Motor neuron (in vitro differentiated cells): ENCODE results near the gene SGMS1. TPM values are rescaled to one million over a fixed set of nuclear protein-coding genes. Genes with fewer than 3 reads are reported as not detected.
"Not testable (repeated sequence)": the region's sequence is repeated elsewhere in the genome, so short reads cannot be mapped to it uniquely, and the experiment has no call there.

Experiments
- ATAC-seq, 8 experiments: fragments of 200-7000 bp; cut with Tn5 transposase; replicated peaks in 6 of 8; 2 replicates each; pipeline ENCODE4 v1.8.0; 2021; ENCODE audit warnings: mild to moderate bottlenecking in 8 of 8, moderate library complexity in 8 of 8
- H3K27ac ChIP-seq, 2 donors: fragments of 250-450 bp; sonication (Bioruptor Pico); 2 replicates each; pipeline ENCODE4 v1.9.0; 2021; ENCODE audit warnings: antibody characterized with exemption in 2 of 2, mild to moderate bottlenecking in 2 of 2, moderate library complexity in 1 of 2
- H3K4me1 ChIP-seq, 2 donors: fragments of 250-450 bp; sonication (Bioruptor Pico); replicated peaks in 1 of 2; 2 replicates each; pipeline ENCODE4 v1.6.1; 2021; ENCODE audit warnings: antibody characterized with exemption in 2 of 2, mild to moderate bottlenecking in 2 of 2, moderate library complexity in 1 of 2
- H3K4me3 ChIP-seq, 5 donors: fragments of 250-450 bp; sonication (Bioruptor Pico); 2 replicates each; pipeline ENCODE4 v1.9.0; 2021; ENCODE audit warnings: antibody characterized with exemption in 5 of 5, mild to moderate bottlenecking in 5 of 5, moderate library complexity in 4 of 5
- WGBS, 10 experiments: fragments of 450-650 bp; shearing (Covaris generic); methylation state at CpG; one replicate each; pipeline ENCODE4 v1.0.0; 2022; 5-methylcytosine and 5-hydroxymethylcytosine counted together
- in situ Hi-C, 9 experiments: fragments of 400-800 bp; cut with MboI; loops; one replicate each; pipeline ENCODE4 v1.15.0; 2021; ENCODE audit warnings: low sequenced_read_pairs in 9 of 9, low pct_unique_long_range_greater_than_20kb in 2 of 9; ENCODE audit not compliant: unreplicated experiment in 9 of 9
- total RNA-seq, 8 experiments: library from RNA; unstranded; fragments of 300-600 nt; gene quantifications; 2 replicates each; pipeline versions ENCODE4 v1.2.3 to v1.2.4, GENCODE V29; 2022

Gene SGMS1
- total RNA-seq, 8 experiments from 2014 or later = 8.5 to 31.0 (median 19.8) TPM

DNA sequence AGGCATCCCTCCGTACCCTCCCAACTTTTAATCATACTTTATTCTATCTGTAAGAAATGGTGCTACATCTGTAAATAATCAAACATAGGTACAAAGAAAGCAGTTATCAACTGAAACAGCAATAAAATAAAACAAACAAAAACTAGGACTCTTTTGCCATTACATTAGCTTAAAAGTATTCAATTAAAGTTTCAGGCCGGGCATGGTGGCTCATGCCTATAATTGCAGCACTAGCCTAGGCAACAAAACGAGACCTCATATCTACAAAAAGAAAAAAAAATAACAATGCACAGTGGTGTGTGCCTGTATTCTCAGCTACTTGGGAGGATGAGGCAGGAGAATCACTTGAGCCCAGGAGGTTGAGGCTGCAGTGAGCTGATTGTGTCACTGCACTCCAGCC, 161.9 kb downstream of the SGMS1 start:
- no peak for ATAC-seq
- in situ Hi-C loops = no loop called here
- 83 to 100% (median 90%) methylated on average over 1 to 3 of the region's 3 CpGs for WGBS, 10 experiments

DNA sequence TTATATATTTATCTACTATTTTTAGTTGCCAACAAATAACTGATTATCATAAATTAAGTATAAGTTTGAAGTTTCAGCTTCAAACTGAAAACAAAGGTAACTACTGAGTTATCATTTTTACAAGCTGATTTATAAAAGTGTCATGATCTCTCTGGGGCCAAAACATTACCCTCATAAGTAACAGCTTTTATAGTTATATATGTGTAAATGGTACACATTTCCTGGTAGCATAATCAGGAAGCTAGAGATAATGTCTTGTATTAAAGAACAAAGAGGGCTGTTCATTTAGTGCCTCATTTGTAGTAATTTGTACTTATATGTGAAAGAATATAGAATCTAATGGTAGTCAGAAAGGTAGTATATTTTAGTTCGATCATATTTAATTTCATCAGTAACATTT, 162.6 kb downstream of the SGMS1 start:
- WGBS, 10 experiments = 89 to 100% (median 100%) methylated on average over 1 of the region's 1 CpG; no CpG with 5 or more reads in 1 of the 10 experiments
- in situ Hi-C loops = no loop called here
- Histone ChIP-seq H3K4me3 (no peak overlapping the region), H3K27ac (no peak overlapping the region), H3K4me1 (no peaks in the 10 kb centered on the region)
- ATAC-seq = no peak

More for the DNA sequence above, 161.9 kb downstream of the SGMS1 start:
- Histone ChIP-seq H3K4me3 (no peak overlapping the region), H3K4me1 (no peaks in the 10 kb centered on the region), H3K27ac (no peak overlapping the region)

DNA sequence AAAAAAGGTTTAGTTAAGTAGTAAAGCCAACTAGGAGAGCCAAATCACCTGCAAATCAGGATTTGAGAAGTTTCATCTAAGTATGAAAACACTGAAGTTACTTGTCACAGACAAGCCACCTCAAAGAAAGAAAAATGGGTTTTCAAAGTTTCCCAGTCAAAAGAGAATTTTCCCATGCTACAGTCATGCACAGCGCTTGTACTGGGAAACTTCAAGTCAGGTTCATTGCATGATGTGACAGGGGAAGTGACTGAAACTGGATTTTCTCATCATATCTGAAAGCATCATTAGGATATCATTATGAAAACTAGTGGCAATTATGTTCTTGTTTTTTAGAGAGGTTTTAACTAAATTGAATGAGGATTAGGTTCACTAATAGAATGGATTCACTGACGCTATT, 167.0 kb downstream of the SGMS1 start:
- no peak for ATAC-seq
- Histone ChIP-seq H3K4me1 (peaks cover 0 to 5% of the 10 kb centered on the region in 2 donors), H3K27ac (no peak overlapping the region), H3K4me3 (no peak overlapping the region)
- in situ Hi-C loops = no loop called here
- WGBS, 10 experiments = 79 to 100% (median 96%) methylated on average over 1 to 2 of the region's 2 CpGs; no CpG with 5 or more reads in 1 of the 10 experiments

DNA sequence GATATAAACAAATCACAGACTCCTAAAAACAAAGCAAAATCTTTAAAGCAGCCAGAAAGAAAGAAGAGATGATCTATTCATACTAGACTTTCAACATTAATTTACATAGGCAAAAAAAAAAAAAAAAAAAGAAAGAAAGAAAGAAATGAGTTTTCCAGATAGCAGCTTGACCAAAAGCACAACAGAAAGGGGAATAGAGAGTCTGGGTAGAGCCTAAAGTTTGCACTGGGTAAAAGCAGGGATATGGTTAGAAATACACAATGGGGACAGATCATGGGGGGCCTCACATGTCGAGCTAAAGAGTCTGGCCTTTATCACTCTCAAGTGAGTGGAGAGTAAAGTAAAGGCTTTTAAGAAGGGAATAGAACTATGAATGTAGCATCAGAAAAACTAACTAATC, 169.8 kb downstream of the SGMS1 start:
- H3K4me3 ChIP-seq = no peak overlapping the region
- in situ Hi-C loops = no loop called here
- H3K4me1 ChIP-seq = peaks cover 0 to 5% of the 10 kb centered on the region in 2 donors
- peak in 1 of 8 experiments; percentile 28 for ATAC-seq
- 0 to 83% (median 37%) methylated on average over 1 of the region's 1 CpG; no CpG with 5 or more reads in 2 of the 10 experiments for WGBS, 10 experiments
- H3K27ac ChIP-seq = no peak overlapping the region

DNA sequence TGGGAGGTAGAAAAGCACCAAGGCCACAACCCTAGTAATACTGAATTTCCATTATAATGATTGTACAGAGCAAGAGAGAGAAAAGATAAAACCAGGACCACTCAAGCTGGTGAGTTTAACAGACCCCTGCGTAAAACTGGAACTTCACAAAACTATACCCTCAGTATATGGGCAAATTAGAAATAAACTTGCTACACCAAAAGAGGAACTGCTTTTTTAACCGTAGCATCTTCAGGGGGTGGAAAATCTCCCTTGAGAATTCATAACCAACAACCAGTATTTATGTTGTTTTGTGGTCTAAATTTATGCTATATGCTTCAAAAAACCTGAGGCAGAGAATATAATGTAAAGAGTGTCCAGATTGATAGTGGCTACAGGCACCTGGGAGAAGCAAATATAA, 171.2 kb downstream of the SGMS1 start:
- peaks cover 0 to 5% of the 10 kb centered on the region in 2 donors for H3K4me1 ChIP-seq
- H3K27ac ChIP-seq = no peak overlapping the region
- in situ Hi-C loops = no loop called here
- ATAC-seq = no peak
- 56 to 100% (median 100%) methylated on average over 1 to 2 of the region's 2 CpGs; no CpG with 5 or more reads in 1 of the 10 experiments for WGBS, 10 experiments
- H3K4me3 ChIP-seq = no peak overlapping the region

DNA sequence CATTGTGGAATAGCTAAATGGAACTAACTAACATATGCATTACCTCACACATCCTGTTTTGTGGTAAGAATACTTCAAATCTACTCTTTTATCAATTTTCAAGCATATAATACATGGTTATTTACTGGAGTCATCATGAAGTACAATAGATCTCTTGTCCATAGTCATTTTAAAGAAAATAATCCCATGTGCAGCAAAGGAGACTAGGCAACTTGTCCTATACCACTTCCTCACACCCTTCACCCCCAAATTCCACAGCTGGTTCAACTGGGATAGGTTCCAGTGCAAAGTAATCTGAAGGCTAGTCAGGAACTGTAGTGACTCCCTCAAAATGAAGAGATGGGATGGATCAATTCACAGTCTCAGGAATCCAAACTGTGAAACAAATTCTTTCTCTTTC, 176.1 kb downstream of the SGMS1 start:
- in situ Hi-C loops = no loop called here
- Histone ChIP-seq H3K27ac (no peak overlapping the region), H3K4me3 (no peak overlapping the region), H3K4me1 (peaks cover 0 to 2% of the 10 kb centered on the region in 2 donors)
- no peak for ATAC-seq

DNA sequence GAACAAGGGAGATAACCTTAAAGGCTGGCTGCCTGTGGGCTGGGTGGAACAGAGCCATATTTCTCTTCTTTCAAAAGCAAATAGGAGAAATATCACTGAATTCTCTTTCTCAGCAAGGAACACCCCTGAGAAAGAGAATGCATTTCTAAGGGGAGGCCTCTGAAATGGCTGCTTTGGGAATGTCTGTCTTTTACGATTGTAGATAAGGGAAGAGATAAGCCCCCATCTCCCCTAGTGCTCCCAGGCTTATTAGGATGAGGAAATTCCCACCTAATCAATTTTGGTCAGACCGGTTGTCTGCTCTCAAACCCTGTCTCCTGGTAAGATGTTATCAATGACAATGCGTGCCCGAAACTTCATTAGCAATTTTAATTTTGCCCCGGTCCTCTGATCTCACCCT, 178.0 kb downstream of the SGMS1 start:
- H3K4me1 ChIP-seq, in situ Hi-C loops, H3K27ac ChIP-seq, ATAC-seq, H3K4me3 ChIP-seq: not testable (repeated sequence)
- 37 to 100% (median 85%) methylated on average over 1 to 5 of the region's 5 CpGs for WGBS, 10 experiments

DNA sequence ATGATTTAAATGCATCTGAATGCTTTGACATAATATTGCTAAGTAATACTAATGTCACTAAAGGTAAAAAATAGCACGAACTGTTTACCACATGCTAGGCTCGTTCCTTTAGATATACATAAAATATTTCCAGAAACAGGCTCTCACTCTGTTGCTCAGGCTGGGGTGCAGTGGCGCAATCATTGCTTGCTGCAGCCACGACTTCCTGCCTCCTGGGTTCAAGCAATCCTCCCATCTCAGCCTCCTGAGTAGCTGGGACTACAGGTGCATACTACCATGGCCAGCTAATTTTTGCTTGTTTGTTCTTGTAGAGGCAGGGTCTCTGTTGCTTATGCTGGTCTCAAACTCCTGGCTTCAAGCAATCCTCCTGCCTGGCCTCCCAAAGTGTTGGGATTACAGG, 183.3 kb downstream of the SGMS1 start:
- WGBS, 10 experiments = 76 to 100% (median 100%) methylated on average over 1 to 4 of the region's 4 CpGs; no CpG with 5 or more reads in 1 of the 10 experiments
- no peak overlapping the region for H3K4me3 ChIP-seq
- ATAC-seq = no peak
- H3K4me1 ChIP-seq = no peaks in the 10 kb centered on the region
- H3K27ac ChIP-seq = no peak overlapping the region
- in situ Hi-C loops = no loop called here

DNA sequence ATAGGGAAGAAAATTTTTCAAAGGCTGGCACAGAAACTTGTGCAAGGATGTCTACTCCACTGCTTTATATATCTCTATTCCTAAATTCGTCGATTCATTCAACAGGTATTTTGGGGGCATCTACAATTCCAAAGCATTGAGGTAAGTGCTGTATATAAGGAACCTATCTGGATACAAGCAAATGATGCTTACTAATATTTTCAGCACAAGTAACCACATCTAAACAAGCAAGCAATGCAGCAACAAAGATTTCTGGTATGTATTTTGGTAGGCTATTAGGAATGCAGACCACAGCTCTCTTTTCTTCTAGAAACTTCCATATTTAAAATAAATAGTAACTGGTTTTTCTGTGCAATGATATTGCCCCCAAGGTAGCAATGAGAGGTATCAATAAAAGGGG, 183.9 kb downstream of the SGMS1 start:
- no peak for ATAC-seq
- in situ Hi-C loops = no loop called here
- no peak overlapping the region for H3K4me3 ChIP-seq
- WGBS, 10 experiments = 84 to 100% (median 100%) methylated on average over 2 of the region's 2 CpGs; no CpG with 5 or more reads in 4 of the 10 experiments
- H3K4me1 ChIP-seq = no peaks in the 10 kb centered on the region
- no peak overlapping the region for H3K27ac ChIP-seq

DNA sequence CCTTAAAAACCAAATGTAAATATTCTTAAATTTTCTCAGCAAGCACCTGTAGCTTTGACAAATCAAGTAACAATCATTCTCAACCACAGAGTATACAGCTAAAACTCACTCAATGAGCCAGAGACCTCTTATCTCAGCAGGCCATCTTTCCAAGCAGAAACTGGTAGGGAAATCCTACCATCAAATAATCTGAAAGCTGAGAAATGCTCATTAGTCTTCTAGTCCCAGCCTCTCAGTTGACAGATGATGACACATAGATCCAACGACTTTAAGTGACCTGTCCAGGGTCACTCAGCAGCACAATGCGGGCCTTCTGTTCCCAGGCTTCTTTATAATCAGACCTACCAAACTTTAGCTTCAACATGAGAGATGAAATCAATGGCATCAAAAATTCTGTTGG, 184.6 kb downstream of the SGMS1 start:
- no peak for ATAC-seq
- 70 to 92% (median 81%) methylated on average over 1 to 2 of the region's 2 CpGs; no CpG with 5 or more reads in 6 of the 10 experiments for WGBS, 10 experiments
- H3K4me1 ChIP-seq = no peaks in the 10 kb centered on the region

DNA sequence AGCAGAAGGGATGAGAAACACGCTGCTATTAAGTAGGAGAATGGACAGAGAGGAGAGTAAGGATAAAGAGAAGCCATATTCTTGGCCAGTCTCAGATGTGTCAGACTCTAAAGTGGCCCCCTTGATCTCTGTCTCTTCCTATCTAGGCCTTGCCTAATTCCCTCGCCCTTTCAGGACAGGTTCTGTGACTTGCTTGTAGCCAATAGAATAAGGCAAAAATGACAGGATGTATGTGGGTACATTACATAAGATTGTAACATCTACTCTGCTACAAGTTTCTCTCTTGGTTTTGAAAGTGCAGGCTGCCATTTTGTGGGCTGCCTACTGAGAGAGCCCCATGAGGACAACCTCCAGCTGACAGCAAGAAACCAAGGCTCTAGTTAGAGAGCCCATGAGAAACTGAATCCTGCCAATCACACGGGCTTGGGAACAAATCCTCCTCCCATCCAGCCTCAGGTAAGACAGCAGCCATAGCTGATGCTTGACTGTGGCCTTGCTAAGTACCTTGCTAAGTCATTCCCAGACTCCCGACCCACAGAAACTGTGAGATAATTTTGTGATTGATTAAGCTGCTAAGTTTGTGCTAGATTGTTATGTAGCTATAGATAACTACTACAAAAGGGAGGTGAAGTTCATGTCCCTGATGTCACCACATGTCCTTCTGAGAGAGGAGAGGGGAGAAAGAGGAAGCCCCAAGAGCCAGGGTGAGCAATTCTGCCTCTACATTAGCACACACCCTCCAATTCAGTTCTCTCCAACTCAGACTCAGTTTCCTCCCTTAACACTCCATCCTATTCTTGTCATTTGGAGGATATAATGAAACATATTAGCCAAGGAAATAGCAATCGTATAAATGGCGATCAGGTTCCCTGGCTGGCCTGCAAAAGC, 185.5 kb downstream of the SGMS1 start:
- no peak for ATAC-seq
- Histone ChIP-seq H3K27ac (no peak overlapping the region), H3K4me3 (no peak overlapping the region), H3K4me1 (no peaks in the 10 kb centered on the region)
- in situ Hi-C loops = no loop called here
- WGBS, 10 experiments = 67 to 100% (median 89%) methylated on average over 1 to 4 of the region's 6 CpGs

More for the DNA sequence above, 184.6 kb downstream of the SGMS1 start:
- Histone ChIP-seq H3K4me3 (no peak overlapping the region), H3K27ac (no peak overlapping the region)
- in situ Hi-C loops = no loop called here

DNA sequence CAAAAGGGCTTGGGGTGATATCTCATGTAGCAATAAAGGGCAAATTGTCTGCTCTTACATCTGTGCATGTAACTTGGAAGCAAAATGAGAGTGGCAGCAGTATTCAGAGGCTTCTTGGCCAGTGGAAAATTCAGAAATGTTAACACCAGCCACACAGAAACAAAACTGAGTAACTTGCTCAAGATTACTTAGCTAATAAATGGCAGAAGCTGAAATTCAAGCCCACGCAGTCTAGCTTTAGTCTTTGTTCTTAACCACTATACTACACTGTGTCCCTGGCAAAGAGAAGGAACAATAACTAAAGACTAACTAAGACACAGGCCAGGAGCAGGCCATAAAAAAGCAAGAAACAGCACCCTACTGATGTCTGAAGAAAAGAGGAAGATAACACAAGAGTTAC, 186.5 kb downstream of the SGMS1 start:
- no peak for ATAC-seq
- H3K4me3 ChIP-seq = no peak overlapping the region
- H3K4me1 ChIP-seq = no peaks in the 10 kb centered on the region
- in situ Hi-C loops = no loop called here
- WGBS, 10 experiments = 25 to 100% (median 88%) methylated on average over 1 of the region's 1 CpG; no CpG with 5 or more reads in 5 of the 10 experiments
- no peak overlapping the region for H3K27ac ChIP-seq

DNA sequence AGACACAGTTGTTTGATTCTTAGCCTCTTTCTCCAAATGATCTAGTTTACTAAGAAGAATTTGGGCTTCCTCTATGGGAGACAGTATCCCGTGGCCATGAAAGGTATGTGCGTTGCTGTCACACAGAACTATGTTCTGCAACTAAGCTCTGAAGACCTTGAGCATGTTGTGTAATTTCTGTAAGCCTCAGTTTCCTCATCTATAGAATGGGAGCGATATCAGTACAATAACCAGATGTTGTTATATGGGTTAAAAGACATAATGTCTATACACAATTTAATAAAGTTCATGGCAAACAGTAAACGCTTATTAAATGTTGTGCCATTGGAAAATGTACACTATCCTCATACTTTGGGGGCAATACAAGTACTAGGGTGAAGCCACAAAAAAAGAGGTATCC, 187.0 kb downstream of the SGMS1 start:
- whole genome bisulfite sequencing, 10 experiments = 90 to 100% (median 96%) methylated on average over 2 to 4 of the region's 4 CpGs
- Histone ChIP-seq H3K4me3 (no peak overlapping the region), H3K27ac (no peak overlapping the region), H3K4me1 (no peaks in the 10 kb centered on the region)
- in situ Hi-C loops = no loop called here
- ATAC-seq = no peak
